G401 (cell line): ENCODE results near the gene RETN. TPM values are rescaled to one million over a fixed set of nuclear protein-coding genes. Genes with fewer than 3 reads are reported as not detected.

Source experiments
- DNase-seq: peaks from one replicate; pipeline ENCODE4 v3.0.0-alpha.2; 2015; ENCODE audit warnings: low spot score
- in situ Hi-C: cut with HindIII; loops from 2 replicates; pipeline ENCODE4 v1.10.0; 2016; ENCODE audit warnings: low sequenced_read_pairs, mixed read lengths
- total RNA-seq: library from RNA; depleted of rRNA; stranded (reverse); fragments of >200 nt; shearing (Covaris generic); gene quantifications from 2 replicates; pipeline ENCODE4 v1.2.3, GENCODE V29; 2014

RETN gene
- total RNA-seq, 1 experiment from 2014 or later, result not detected

GRCh38 chr19:7699417-7700401 is 30.9 kb downstream of the RETN start:
- no peak for DNase-seq
- in situ Hi-C loops, result no loop called here

- DNase-seq, result no peak
- in situ Hi-C loops, result no loop called here
Observed at GRCh38 chr19:7701049-7701653, 32.3 kb downstream of the RETN start.

GRCh38 chr19:7701654-7702457 is 33.0 kb downstream of the RETN start, which contains the start of gene FCER2:
Gene FCER2 (minus strand): TSS chr19:7702131. CDS start chr19:7699760, 2,371 bp downstream.
- no peak for DNase-seq
- in situ Hi-C loops, result no loop called here

GRCh38 chr19:7703332-7703731 is 34.5 kb downstream of the RETN start:
- in situ Hi-C loops, result no loop called here
- DNase-seq, result no peak

- in situ Hi-C loops, result no loop called here
- DNase-seq, result no peak
Observed at GRCh38 chr19:7704280-7705060, 35.6 kb downstream of the RETN start.

- no peak for DNase-seq
- in situ Hi-C loops, result no loop called here
Observed at GRCh38 chr19:7705387-7706187, 36.7 kb downstream of the RETN start.

GRCh38 chr19:7706188-7706954 is 37.5 kb downstream of the RETN start:
- DNase-seq, result no peak
- in situ Hi-C loops, result no loop called here

- no peak for DNase-seq
- in situ Hi-C loops, result no loop called here
Observed at GRCh38 chr19:7706955-7707456, 38.2 kb downstream of the RETN start.

GRCh38 chr19:7709932-7710460 is 41.1 kb downstream of the RETN start:
- in situ Hi-C loops, result no loop called here
- no peak for DNase-seq

- no peak for DNase-seq
- in situ Hi-C loops, result no loop called here
Observed at GRCh38 chr19:7710616-7711015, 41.8 kb downstream of the RETN start.

GRCh38 chr19:7715671-7716070 is 46.8 kb downstream of the RETN start:
- in situ Hi-C loops, result no loop called here
- peak; percentile 84 for DNase-seq

- in situ Hi-C loops, result no loop called here
- DNase-seq, result no peak
Observed at GRCh38 chr19:7716762-7717161, 47.9 kb downstream of the RETN start.

- in situ Hi-C loops, result no loop called here
- no peak for DNase-seq
Observed at GRCh38 chr19:7718668-7719067, 49.8 kb downstream of the RETN start.
